Right hindlimb (tissue), 1 donor: ENCODE measurements around the gene MIOX.

Experiments used
- DNase-seq: peaks from one replicate; pipeline ENCODE4 v3.0.0-alpha.2; 2018

Gene MIOX

GRCh38 chr22:50455201-50455600, 31.5 kb upstream of the MIOX start:
- DNase-seq, result no peak

GRCh38 chr22:50456026-50456425, 30.6 kb upstream of the MIOX start:
- no peak for DNase-seq

DNA sequence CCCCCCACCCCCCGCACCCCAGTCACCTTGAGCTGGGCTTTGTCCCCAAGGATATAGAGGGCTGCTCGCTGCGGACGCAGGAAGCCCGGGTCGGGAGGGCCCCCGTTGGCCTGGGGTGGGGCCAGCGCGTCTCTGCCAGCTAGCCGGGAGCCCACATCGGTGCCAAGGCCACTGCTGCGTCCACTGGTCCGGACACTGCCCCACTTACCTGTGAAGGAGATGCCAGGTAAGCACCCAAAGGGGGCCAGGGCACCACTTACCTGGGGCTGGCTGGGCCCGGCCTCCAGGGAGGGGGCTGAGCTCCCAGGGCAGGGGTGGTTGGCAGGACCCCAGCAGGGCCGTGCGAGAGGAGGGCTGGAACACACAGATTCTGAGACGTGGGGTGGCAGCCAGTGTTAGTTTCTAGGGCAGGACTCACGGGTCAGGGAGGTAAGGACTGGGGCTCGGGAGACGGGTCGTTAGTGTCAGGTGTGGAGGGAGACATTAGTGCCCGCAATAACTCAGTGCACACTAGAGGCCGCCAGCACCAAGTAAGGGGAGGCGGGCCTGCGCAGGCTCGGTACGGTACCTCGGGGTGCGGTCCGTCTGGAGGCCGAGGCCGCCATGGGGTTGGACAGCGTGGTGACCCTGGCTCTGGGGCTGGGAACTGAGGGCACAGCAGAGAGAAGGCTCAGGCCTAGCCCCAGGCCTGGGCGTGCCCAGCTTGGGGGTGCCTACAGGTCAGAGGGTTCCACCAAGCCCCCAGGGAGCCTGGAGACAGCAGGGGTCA, 30.0 kb upstream of the MIOX start:
- no peak for DNase-seq

DNA sequence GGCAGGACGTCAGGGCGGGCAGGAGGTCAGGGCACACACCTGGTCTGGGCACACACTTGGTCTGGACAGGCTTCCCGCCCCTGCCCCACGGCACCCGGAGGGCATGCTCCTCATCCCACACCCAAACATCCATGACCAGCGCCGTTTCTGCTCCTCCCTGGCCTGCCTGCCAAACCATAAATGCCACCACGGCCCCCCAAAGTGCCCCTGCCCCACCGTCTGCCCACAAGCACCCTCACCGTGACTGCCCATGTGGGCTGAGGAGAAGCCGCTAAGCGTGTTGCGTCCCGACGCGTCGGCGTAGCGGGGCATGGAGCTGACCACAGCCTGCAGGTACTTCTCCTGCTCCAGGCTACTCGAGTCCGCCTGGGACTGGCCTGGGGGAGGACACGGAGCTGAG, 27.6 kb upstream of the MIOX start:
- no peak for DNase-seq

DNA sequence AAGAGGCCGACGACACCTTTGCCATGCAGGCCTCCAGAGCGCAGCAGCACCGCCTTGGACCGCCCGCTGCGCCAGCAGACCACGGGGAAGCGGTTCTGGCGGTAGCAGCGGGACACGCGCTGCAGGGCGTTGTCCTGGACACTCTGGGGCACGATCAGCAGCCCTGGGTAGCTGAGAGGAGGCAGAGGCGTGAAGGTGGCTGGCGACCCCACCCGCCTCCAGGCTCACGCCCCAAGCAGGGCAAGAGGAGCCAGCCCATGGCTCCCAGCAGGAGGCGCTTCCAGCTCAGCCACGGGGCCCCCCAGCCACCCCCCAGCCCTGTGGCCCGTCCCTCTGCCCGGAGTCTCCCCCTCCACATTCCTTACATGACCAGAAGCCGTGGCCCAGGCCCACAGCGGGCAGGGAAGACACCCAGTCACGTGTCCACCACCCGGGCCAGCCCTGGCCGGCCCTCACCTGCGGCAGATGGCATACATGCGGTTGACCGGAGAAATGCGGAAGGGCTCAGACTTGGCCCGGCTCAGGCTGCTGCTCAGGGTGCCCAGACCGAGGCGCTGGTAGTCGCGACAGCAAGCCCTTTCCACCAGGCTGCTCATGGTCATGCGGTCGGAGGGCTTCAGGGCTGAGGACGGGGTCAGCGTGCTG, 27.0 kb upstream of the MIOX start:
- DNase-seq, result no peak

GRCh38 chr22:50460938-50461337, 25.7 kb upstream of the MIOX start:
- no peak for DNase-seq

GRCh38 chr22:50461536-50461935, 25.1 kb upstream of the MIOX start:
- no peak for DNase-seq

- DNase-seq, result no peak
Observed at GRCh38 chr22:50461979-50462540, 24.6 kb upstream of the MIOX start.

DNA sequence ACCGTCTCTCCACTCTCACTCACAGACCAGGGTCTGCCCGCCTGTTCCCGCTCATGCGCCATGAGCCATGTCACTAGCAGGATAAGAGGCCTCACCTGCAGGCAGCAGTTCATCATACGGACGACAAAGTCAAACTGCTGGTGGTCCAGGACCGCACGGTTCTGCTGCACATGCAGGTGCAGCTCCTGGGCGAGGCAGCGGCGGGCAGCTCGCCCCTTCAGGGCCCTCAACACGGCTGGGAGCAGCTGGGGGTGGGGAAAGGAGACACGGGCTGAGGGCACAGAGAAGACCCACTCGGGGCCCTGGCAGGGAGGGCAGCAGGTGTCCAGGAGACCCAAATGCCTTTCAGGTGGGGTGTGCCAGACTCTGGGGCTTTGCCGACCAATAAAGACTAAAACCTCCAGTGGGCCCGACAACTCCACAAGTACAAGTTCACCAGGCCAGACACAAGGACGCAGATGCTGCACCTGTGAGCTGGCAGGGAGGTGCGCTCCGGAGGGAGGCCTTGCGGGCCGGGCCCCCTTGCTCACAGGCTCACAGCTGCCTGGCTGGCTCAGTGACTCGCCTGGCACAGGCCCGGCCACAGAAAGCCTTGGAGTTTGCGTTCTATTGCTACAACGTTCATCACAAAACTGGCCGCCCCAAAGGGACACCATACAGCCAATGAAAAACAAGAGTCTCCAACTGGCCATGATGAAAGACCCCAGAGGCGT, 23.3 kb upstream of the MIOX start:
- DNase-seq, result no peak

DNA sequence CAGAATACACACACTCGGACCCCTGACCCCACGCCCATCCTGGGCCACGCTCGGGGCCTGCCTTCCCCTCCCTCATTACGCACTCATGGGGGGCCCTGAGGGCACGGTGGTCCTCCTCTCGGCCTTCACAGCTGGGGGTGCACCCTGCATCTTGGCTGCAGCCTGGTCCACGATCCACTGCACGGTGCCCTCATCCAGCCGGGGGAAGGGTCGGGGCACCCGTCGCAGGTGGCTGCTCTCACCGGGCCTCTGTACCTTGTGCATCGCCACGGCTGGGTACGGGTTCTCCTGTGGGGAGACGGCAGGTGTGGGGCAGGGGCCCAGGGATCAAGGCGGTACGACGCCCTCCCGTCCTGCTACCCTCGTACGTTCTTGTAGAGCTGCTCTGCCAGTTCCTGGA, 22.2 kb upstream of the MIOX start:
- DNase-seq, result no peak

GRCh38 chr22:50465066-50465930, 21.4 kb upstream of the MIOX start:
- no peak for DNase-seq

DNA sequence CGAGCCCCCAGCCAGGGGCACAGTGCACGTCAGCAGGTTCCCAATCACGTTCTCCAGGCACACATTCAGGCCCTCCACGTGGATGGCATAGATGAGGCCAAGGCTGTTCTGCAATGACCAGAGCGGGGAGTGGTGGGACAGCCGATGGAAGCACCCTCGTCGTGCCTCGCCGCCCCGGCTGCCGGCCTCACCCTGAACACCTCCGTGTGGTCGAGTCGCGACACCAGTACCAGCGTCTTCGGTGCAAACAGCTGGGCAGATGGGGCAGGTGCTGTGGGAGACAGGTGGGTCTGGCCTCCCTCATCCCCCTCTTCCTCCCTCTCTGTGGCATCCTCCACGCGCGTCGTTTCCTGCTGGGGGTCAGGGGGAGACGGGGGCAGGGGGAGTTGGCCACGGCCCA, 19.3 kb upstream of the MIOX start:
- no peak for DNase-seq

DNA sequence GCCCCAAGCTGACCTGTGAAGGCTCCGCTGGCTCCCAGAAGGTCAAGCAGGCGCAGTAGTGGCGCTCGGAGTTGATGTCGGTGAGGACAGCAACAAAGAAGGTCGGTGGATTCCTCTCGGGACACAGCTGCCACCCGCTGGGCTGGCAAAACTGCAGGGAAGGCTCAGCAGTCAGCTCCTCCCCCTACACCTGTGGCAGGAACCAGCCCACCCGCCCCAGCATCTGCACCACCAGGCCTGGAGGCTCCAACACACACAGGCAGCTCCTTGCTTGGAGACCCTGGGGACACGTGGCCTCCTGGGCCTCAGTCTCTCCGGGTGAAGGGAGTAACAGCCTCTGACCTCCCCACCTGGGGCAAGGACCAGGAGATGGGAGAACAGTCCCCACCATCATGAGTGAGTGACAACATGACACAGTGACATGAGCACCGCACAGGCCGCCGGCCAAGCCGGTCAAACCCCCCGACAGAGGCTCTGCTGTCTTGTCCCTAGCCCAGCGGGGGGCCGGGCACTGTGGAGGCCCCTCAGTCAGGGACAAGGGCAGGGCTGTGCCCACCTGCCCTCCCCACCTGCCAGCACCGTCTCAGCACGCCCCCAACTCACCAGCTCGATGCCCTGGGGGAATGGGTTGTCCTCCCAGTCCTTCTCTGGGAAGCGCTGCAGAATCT, 18.8 kb upstream of the MIOX start:
- no peak for DNase-seq

DNA sequence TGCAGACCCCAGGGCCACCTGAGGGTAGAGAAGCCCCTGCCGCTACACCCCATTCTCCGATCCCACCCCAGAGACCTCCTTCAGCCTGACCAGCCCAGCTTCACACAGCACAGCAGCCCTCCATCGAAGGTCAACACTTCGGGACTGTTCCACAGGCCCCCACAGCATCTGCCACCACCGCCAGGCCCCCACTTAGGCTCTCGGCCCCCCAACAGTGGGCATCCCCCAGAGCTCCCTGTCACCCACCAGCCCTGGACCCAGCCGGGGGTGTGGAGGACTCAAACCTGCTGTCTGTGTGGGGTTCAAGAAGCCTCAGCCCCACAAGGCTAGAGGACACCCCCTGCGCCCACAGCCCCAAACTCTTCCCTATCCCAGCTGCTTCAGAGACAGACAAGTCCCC, 18.0 kb upstream of the MIOX start:
- DNase-seq, result no peak

- no peak for DNase-seq
Observed at GRCh38 chr22:50469377-50470305, 17.0 kb upstream of the MIOX start.

DNA sequence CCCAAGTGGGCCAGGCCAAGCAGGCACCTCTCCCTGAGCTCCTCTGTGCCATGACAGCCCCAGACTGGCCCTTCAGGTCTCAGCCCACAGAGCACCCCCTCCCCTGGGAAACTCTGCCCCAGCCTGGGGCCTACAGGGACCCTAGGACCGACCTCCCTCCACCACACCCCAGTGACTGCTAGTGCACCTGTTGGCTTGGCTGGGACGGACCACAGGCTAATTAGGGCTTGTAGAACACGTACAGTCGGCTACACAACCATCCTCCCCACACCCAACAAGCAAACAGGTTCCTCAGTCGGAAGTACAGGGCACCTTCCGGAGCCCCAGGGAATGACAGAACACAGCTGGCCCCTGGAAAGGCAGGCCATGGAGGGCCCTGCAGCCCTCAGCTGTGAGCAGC, 16.2 kb upstream of the MIOX start:
- DNase-seq, result no peak

DNA sequence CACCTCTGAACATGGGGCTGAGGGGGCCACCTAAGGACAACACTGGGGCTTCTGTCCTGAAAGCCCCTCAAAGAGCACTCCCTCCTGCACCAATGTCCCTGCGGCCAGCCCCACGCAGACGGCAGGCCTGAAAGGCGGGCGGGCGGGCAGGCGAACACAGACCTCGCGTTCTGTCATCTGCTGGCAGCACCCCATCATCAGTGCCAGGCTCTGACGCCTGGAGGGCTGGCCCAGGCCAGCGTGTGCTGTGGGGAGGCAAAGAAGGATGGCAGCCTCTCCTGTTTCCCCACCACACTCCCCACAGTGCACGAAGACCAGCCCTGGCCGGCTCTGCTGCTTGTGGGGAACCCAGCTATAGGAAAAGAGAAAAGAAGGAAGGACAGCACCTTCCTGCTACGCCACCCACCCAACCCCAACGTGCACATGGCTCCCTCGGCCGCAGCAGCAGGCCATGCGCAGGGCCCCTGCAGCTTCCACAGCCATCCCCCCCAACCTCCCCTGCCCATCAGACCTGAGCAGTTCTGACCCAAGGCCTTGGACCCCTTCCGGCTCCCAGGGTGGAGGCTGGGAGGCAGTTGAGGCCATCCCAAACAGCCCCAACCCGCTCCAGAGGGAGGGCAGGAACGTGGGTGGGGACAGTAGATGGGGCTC, 15.3 kb upstream of the MIOX start:
- DNase-seq, result no peak

DNA sequence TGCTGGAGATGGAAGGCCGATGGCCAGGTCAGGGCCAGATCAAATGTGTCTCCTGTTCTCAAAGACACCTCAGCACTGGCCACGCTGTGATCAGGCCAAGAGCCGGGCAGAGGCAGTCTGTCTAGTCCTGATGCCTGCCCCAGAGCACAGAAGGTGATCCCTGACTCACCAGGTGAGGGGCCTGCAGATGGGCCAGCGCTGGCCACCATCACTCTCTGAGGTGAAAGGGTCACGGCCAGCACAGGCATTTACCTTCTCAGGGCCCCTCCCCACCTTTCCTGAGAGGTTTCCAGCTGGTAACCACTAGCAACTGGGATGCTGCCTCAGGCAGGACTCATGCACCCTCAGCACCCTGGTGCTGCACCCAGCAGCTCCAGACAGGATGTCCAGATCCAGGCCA, 14.7 kb upstream of the MIOX start:
- no peak for DNase-seq

GRCh38 chr22:50473088-50473487, 13.6 kb upstream of the MIOX start:
- DNase-seq, result no peak

- peak; percentile 57 for DNase-seq
Observed at GRCh38 chr22:50473855-50474671, 12.6 kb upstream of the MIOX start.
